CD4-positive, alpha-beta T cell (primary cell): ENCODE measurements around the gene UBE2D2. TPM values are rescaled to one million over a fixed set of nuclear protein-coding genes. Genes with fewer than 3 reads are reported as not detected.

Experiments used
- ATAC-seq: fragments of 200-7000 bp; cut with Tn5 transposase; one replicate; pipeline ENCODE4 v1.10.0; 2022; ENCODE audit warnings: mild to moderate bottlenecking; ENCODE audit not compliant: poor library complexity
- CTCF ChIA-PET: fragments of 350-600 bp; sonication (Branson Sonifier 250); formaldehyde crosslinking; loops from one replicate; lab custom pipeline; 2021; ENCODE audit warnings: antibody characterized with exemption, inconsistent platforms; lab: Charles Lee
- POLR2A ChIA-PET: fragments of 350-600 bp; sonication (Branson Sonifier 250); formaldehyde crosslinking; loops from one replicate; lab custom pipeline; 2021; ENCODE audit warnings: antibody characterized with exemption, inconsistent platforms; lab: Charles Lee
- DNase-seq, 14 experiments: peaks; one replicate each; pipeline ENCODE4 v3.0.0-alpha.2; 2013 to 2020; ENCODE audit warnings: mixed read lengths in 2 of 14
- H3K27ac ChIP-seq, 2 donors: one replicate each; pipeline versions ENCODE4 v1.5.1 to v1.7.0; 2013; ENCODE audit warnings: low read length in 2 of 2, low read depth in 1 of 2, mild to moderate bottlenecking in 1 of 2
- H3K27me3 ChIP-seq, 2 experiments: 1 replicate in 1 of 2; 2 replicates in 1 of 2; pipeline versions ENCODE4 v1.6.1 to v1.7.0; 2013; ENCODE audit warnings: low read length in 2 of 2, control low read depth in 1 of 2, mild to moderate bottlenecking in 1 of 2, moderate library complexity in 1 of 2; ENCODE audit not compliant: insufficient read depth in 2 of 2, control insufficient read depth in 1 of 2
- H3K36me3 ChIP-seq: one replicate; pipeline ENCODE4 v1.6.1; 2013; ENCODE audit warnings: low read length, control low read depth; ENCODE audit not compliant: insufficient read depth
- H3K4me1 ChIP-seq: one replicate; pipeline ENCODE4 v1.6.1; 2013; ENCODE audit warnings: low read length, control low read depth; ENCODE audit not compliant: insufficient read depth
- H3K4me3 ChIP-seq: one replicate; pipeline ENCODE4 v1.5.1; 2013; ENCODE audit warnings: mild to moderate bottlenecking, low read length, moderate library complexity
- H3K9me3 ChIP-seq, 2 experiments: 1 replicate in 1 of 2; 2 replicates in 1 of 2; pipeline versions ENCODE4 v1.6.1 to v1.7.0; 2013; ENCODE audit warnings: low read length in 2 of 2, mild to moderate bottlenecking in 2 of 2, control low read depth in 1 of 2, moderate library complexity in 1 of 2; ENCODE audit not compliant: control insufficient read depth in 1 of 2, insufficient read depth in 1 of 2
- H3K27ac Mint-ChIP-seq: one replicate; pipeline ENCODE4 v1.8.0; 2020; ENCODE audit warnings: mixed read lengths
- H3K27me3 Mint-ChIP-seq: one replicate; pipeline ENCODE4 v1.8.0; 2021; ENCODE audit warnings: mixed read lengths
- H3K36me3 Mint-ChIP-seq: one replicate; pipeline ENCODE4 v1.8.0; 2021; ENCODE audit warnings: low read depth, mixed read lengths
- H3K4me1 Mint-ChIP-seq: one replicate; pipeline ENCODE4 v1.8.0; 2021; ENCODE audit warnings: low read depth, mixed read lengths
- H3K4me3 Mint-ChIP-seq: one replicate; pipeline ENCODE4 v1.8.0; 2020; ENCODE audit warnings: mild to moderate bottlenecking, mixed read lengths
- H3K9me3 Mint-ChIP-seq: one replicate; pipeline ENCODE4 v1.8.0; 2020; ENCODE audit warnings: mixed read lengths
- intact Hi-C, 2 experiments: fragments of 100-400 bp; cut with DNase I in 1 of 2; cut with micrococcal nuclease in 1 of 2; formaldehyde crosslinking; loops; one replicate each; pipeline versions ENCODE4 v1.15.1 to v1.9.0; 2023 to 2025; cut with DNase I, micrococcal nuclease
- total RNA-seq, 174 experiments: library from RNA in 2 of 174; stranded (reverse) in 2 of 174; gene quantifications; one replicate each; pipeline ENCODE4 v1.2.3 and lab custom pipeline; 2021 to 2026
- TF ChIP-seq, protein P1 (sequence below): fragments of 200-600 bp; IDR thresholded peaks from one replicate; pipeline ENCODE4 v1.8.0; 2022; ENCODE audit warnings: antibody characterized with exemption, mild to moderate bottlenecking

UBE2D2 gene
- total RNA-seq, 2 experiments from 2014 or later: 164 to 174 TPM

GRCh38 chr5:139659695-139660101, 98.6 kb downstream of the UBE2D2 start:
- H3K27me3 ChIP-seq: no peaks in the 10 kb centered on the region
- intact Hi-C loops: no loop called here
- TF ChIP-seq, protein P1, sequence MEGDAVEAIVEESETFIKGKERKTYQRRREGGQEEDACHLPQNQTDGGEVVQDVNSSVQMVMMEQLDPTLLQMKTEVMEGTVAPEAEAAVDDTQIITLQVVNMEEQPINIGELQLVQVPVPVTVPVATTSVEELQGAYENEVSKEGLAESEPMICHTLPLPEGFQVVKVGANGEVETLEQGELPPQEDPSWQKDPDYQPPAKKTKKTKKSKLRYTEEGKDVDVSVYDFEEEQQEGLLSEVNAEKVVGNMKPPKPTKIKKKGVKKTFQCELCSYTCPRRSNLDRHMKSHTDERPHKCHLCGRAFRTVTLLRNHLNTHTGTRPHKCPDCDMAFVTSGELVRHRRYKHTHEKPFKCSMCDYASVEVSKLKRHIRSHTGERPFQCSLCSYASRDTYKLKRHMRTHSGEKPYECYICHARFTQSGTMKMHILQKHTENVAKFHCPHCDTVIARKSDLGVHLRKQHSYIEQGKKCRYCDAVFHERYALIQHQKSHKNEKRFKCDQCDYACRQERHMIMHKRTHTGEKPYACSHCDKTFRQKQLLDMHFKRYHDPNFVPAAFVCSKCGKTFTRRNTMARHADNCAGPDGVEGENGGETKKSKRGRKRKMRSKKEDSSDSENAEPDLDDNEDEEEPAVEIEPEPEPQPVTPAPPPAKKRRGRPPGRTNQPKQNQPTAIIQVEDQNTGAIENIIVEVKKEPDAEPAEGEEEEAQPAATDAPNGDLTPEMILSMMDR: no peak
- no peaks in the 10 kb centered on the region for H3K9me3 Mint-ChIP-seq
- H3K9me3 ChIP-seq: no peaks in the 10 kb centered on the region
- H3K27ac Mint-ChIP-seq: no peak overlapping the region
- peaks cover 5% of the 10 kb centered on the region for H3K4me1 Mint-ChIP-seq
- peaks cover 5% of the 10 kb centered on the region for H3K27me3 Mint-ChIP-seq
- no peak overlapping the region for H3K4me3 ChIP-seq
- ATAC-seq: no peak
- H3K27ac ChIP-seq: no peak overlapping the region
- ChIA-PET POLR2A (interaction anchor here (1.1 to 2.9 kb wide), 2 partner anchors 10 to 24 kb away, joined by 3 to 8 read pairs; no protein-coding TSS in a partner anchor), CTCF (no interaction called here)
- DNase-seq: no peak
- peaks cover 13% of the 10 kb centered on the region for H3K4me1 ChIP-seq
- H3K36me3 ChIP-seq: no peaks in the 10 kb centered on the region
- no peaks in the 10 kb centered on the region for H3K36me3 Mint-ChIP-seq
- no peak overlapping the region for H3K4me3 Mint-ChIP-seq

- intact Hi-C loops: no loop called here
- H3K4me3 Mint-ChIP-seq: no peak overlapping the region
Observed at GRCh38 chr5:139660105-139660922, 99.2 kb downstream of the UBE2D2 start.

GRCh38 chr5:139660923-139661814, 100.0 kb downstream of the UBE2D2 start:
- no peaks in the 10 kb centered on the region for H3K36me3 ChIP-seq

More at GRCh38 chr5:139660105-139660922, 99.2 kb downstream of the UBE2D2 start:
- Histone ChIP-seq H3K36me3 (no peaks in the 10 kb centered on the region), H3K27ac (no peak overlapping the region), H3K4me3 (no peak overlapping the region), H3K9me3 (no peaks in the 10 kb centered on the region), H3K4me1 (peaks cover 16% of the 10 kb centered on the region), H3K27me3 (no peaks in the 10 kb centered on the region)
- DNase-seq (no peak), ATAC-seq (no peak)
- H3K36me3 Mint-ChIP-seq: no peaks in the 10 kb centered on the region
- TF ChIP-seq, protein P1: no peak
- peaks cover 4% of the 10 kb centered on the region for H3K27me3 Mint-ChIP-seq
- H3K27ac Mint-ChIP-seq: no peak overlapping the region
- ChIA-PET POLR2A (interaction anchor here (1.1 to 2.9 kb wide), 2 partner anchors 10 to 25 kb away, joined by 3 to 8 read pairs; no protein-coding TSS in a partner anchor), CTCF (no interaction called here)
- peaks cover 5% of the 10 kb centered on the region for H3K4me1 Mint-ChIP-seq
- H3K9me3 Mint-ChIP-seq: no peaks in the 10 kb centered on the region

More at GRCh38 chr5:139660923-139661814, 100.0 kb downstream of the UBE2D2 start:
- Mint-ChIP-seq H3K4me3 (no peak overlapping the region), H3K27me3 (peaks cover 4% of the 10 kb centered on the region), H3K27ac (no peak overlapping the region), H3K36me3 (no peaks in the 10 kb centered on the region), H3K9me3 (no peaks in the 10 kb centered on the region), H3K4me1 (peaks cover 5% of the 10 kb centered on the region)
- intact Hi-C loops: no loop called here
- Histone ChIP-seq H3K4me3 (no peak overlapping the region), H3K4me1 (peaks cover 17% of the 10 kb centered on the region), H3K27me3 (no peaks in the 10 kb centered on the region), H3K9me3 (no peaks in the 10 kb centered on the region), H3K27ac (no peak overlapping the region)
- CTCF ChIA-PET: no interaction called here
- TF ChIP-seq, protein P1: no peak
- ATAC-seq (peak; percentile 22), DNase-seq (peak in 3 of 14 experiments; percentile 26 to 79 (median 72))
- POLR2A ChIA-PET: interaction anchor here (2.9 kb wide), 1 partner anchor 9 kb away, joined by 8 read pairs; no protein-coding TSS in a partner anchor
